Measurements from ENCODE around the gene AIP. TPM values are rescaled to one million over a fixed set of nuclear protein-coding genes. Genes with fewer than 3 reads are reported as not detected.
A peak's percentile ranks its signal among the peaks of the same experiment; 100 is the strongest.

The AIP gene
- total RNA-seq, 1 experiment from 2014 or later = 35.6 TPM

- Histone ChIP-seq H2BK20ac (ENCODE audit: low read depth, low read length, poor library complexity, severe bottlenecking) (no peak within 1 kb of the TSS), H3K4ac (ENCODE audit: low read depth, low read length) (no peak within 1 kb of the TSS), H2BK15ac (ENCODE audit: low read depth, low read length) (no peak within 1 kb of the TSS), H2AK5ac (ENCODE audit: insufficient read length, low read length) (no peak within 1 kb of the TSS), H3K9me3 (ENCODE audit: control insufficient read depth, low read depth, low read length) (no peaks in the 10 kb centered on the region), H3K4me2 (ENCODE audit: insufficient read depth, insufficient read length, low read length) (peak within 1 kb of the TSS; percentile 71), H3K79me2 (ENCODE audit: insufficient read depth, low read length) (peaks cover 2% of the 10 kb centered on the region; the same call in 1 of the 2 replicates), H2BK12ac (ENCODE audit: insufficient read length, low read depth, low read length) (no peak within 1 kb of the TSS), H3K56ac (ENCODE audit: insufficient read length, low read depth, low read length) (no peak within 1 kb of the TSS), H4K91ac (ENCODE audit: insufficient read length, low read depth, low read length) (no peak within 1 kb of the TSS), H3K79me1 (ENCODE audit: insufficient read depth, low read depth, low read length, poor library complexity, severe bottlenecking) (no peaks in the 10 kb centered on the region), H3K14ac (ENCODE audit: insufficient read depth, low read length) (peak within 1 kb of the TSS; percentile 90), H3K18ac (ENCODE audit: insufficient read length, low read depth, low read length) (peak within 1 kb of the TSS; percentile 85), H4K5ac (ENCODE audit: insufficient read length, low read depth, low read length) (no peak within 1 kb of the TSS), H3T11ph (ENCODE audit: low read length) (no peak within 1 kb of the TSS), H3K23ac (ENCODE audit: insufficient read length, low read depth, low read length) (no peak within 1 kb of the TSS), H3K23me2 (ENCODE audit: insufficient read length, low read depth, low read length, poor library complexity, severe bottlenecking) (peaks cover 17% of the 10 kb centered on the region), H2BK5ac (ENCODE audit: insufficient read length, low read length) (no peak within 1 kb of the TSS), H3K27ac (ENCODE audit: insufficient read length, low read depth, low read length) (no peak within 1 kb of the TSS), H2AFZ (ENCODE audit: low read length) (no peak within 1 kb of the TSS), H2BK120ac (ENCODE audit: low read depth, low read length, poor library complexity, severe bottlenecking) (no peak within 1 kb of the TSS), H4K8ac (replicated peaks; ENCODE audit: insufficient read length, low read depth, low read length) (no peak within 1 kb of the TSS), H4K20me1 (ENCODE audit: control insufficient read depth, insufficient read depth, insufficient read length) (no peaks in the 10 kb centered on the region), H3K4me1 (ENCODE audit: insufficient read depth, low read length) (no peaks in the 10 kb centered on the region), H3K9ac (ENCODE audit: extremely low read depth, insufficient read length, low read length) (peak within 1 kb of the TSS; percentile 60), H3K27me3 (ENCODE audit: insufficient read depth, low read length) (no peaks in the 10 kb centered on the region)
- Mint-ChIP-seq H3K36me3 (ENCODE audit: insufficient read depth in 1 of 3, low read depth in 3 of 3) (peaks cover 5 to 10% (median 9%) of the 10 kb centered on the region in 3 experiments; a peak in 6 of 7 replicates), H3K4me3 (peak within 1 kb of the TSS; percentile 75 to 80), H3K27ac (peak within 1 kb of the TSS; percentile 85 to 93 (median 87)), H3K27me3 (ENCODE audit: low read depth) (peaks cover 29% of the 10 kb centered on the region), H3K9me3 (no peaks in the 10 kb centered on the region; a peak in 1 of 5 replicates), H3K4me1 (peaks cover 19 to 27% of the 10 kb centered on the region in 2 experiments)
- DNase-seq = peak; percentile 100
- no peak for TF ChIP-seq CTCF (conservative IDR thresholded peaks at IDR 0.05)
- no CpG with 5 or more reads among the region's 57 CpGs for WGBS (ENCODE audit: extremely low coverage, insufficient read length, low lambda C conversion rate)
These were observed 25.1 kb downstream of the AIP start, which contains the start of gene CDK2AP2 for GRCh38 chr11:67507864-67508485. TSS of gene CDK2AP2 (minus strand) at chr11:67508162. CDS start at chr11:67508082, 80 bp downstream.

All from H9 (cell line).